SK-N-SH (cell line): Measurements from ENCODE around the gene MAPK4. TPM values are rescaled to one million over a fixed set of nuclear protein-coding genes. Genes with fewer than 3 reads are reported as not detected.

Experiments used
- CTCF ChIA-PET: fragments of 300-600, 350-600 bp; formaldehyde crosslinking; extraction: SDS; loops from one replicate; lab custom pipeline; 2021; lab: Yijun Ruan, JAX
- POLR2A ChIA-PET: fragments of 350-600 bp; sonication (Branson Sonifier 250); formaldehyde crosslinking; extraction: SDS; loops from one replicate; lab custom pipeline; 2020; ENCODE audit warnings: antibody characterized with exemption, inconsistent platforms; lab: Yijun Ruan, JAX
- DNase-seq: peaks from one replicate; pipeline ENCODE4 v3.0.0; 2012
- H2AFZ ChIP-seq: fragments of 200-600 bp; sonication (generic); 2 replicates; pipeline ENCODE4 v1.8.1; 2016; ENCODE audit warnings: antibody characterized with exemption, mild to moderate bottlenecking, low read depth
- H3F3A ChIP-seq: fragments of 200-600 bp; sonication (generic); replicated peaks from 2 replicates; pipeline ENCODE3; 2016; ENCODE audit warnings: antibody characterized with exemption, mild to moderate bottlenecking; ENCODE audit not compliant: insufficient read depth
- H3K27ac ChIP-seq, 2 experiments: fragments of 200-500 bp in 1 of 2; fragments of 200-600 bp in 1 of 2; sonication (Bioruptor generic) in 1 of 2; sonication (generic), shearing (Covaris generic) in 1 of 2; 2 replicates each; pipeline versions ENCODE4 v1.5.1 to v1.6.1; 2014 to 2016; ENCODE audit warnings: low read depth in 2 of 2, inconsistent platforms in 1 of 2, low read length in 1 of 2, mild to moderate bottlenecking in 1 of 2, mixed read lengths in 1 of 2
- H3K27me3 ChIP-seq: fragments of 200-600 bp; sonication (generic), shearing (Covaris generic); 2 replicates; pipeline ENCODE4 v1.6.1; 2016; ENCODE audit warnings: mixed run types; ENCODE audit not compliant: insufficient read depth
- H3K36me3 ChIP-seq, 2 experiments: fragments of 200-500 bp in 1 of 2; fragments of 200-600 bp in 1 of 2; sonication (Bioruptor generic) in 1 of 2; sonication (generic) in 1 of 2; replicated peaks in 1 of 2; 2 replicates each; pipeline versions ENCODE3 to v1.5.1; 2014 to 2016; ENCODE audit warnings: low read length in 1 of 2, mild to moderate bottlenecking in 1 of 2; ENCODE audit not compliant: insufficient read depth in 2 of 2, control insufficient read depth in 1 of 2
- H3K4me1 ChIP-seq, 2 experiments: fragments of 200-500 bp in 1 of 2; fragments of 200-600 bp in 1 of 2; sonication (Bioruptor generic) in 1 of 2; sonication (generic), shearing (Covaris generic) in 1 of 2; 2 replicates each; pipeline versions ENCODE4 v1.5.1 to v1.6.1; 2014 to 2016; ENCODE audit warnings: low read depth in 1 of 2, low read length in 1 of 2, mixed run types in 1 of 2; ENCODE audit not compliant: insufficient read depth in 2 of 2, control insufficient read depth in 1 of 2
- H3K4me2 ChIP-seq: fragments of 200-600 bp; sonication (generic), shearing (Covaris generic); 2 replicates; pipeline ENCODE4 v1.6.1; 2017; ENCODE audit warnings: mixed run types
- H3K4me3 ChIP-seq, 2 experiments: fragments of 200-500 bp in 1 of 2; fragments of 200-600 bp in 1 of 2; sonication (Bioruptor generic) in 1 of 2; sonication (generic), shearing (Covaris generic) in 1 of 2; 2 replicates each; pipeline versions ENCODE4 v1.5.1 to v1.8.1; 2014 to 2016; ENCODE audit warnings: low read depth in 2 of 2, inconsistent platforms in 1 of 2, low read length in 1 of 2, mild to moderate bottlenecking in 1 of 2, mixed read lengths in 1 of 2, moderate library complexity in 1 of 2
- H3K79me2 ChIP-seq: fragments of 200-600 bp; sonication (generic); 2 replicates; pipeline ENCODE4 v1.8.1; 2017; ENCODE audit warnings: mild to moderate bottlenecking; ENCODE audit not compliant: insufficient read depth
- H3K9ac ChIP-seq: fragments of 200-600 bp; sonication (generic); 2 replicates; pipeline ENCODE4 v1.6.1; 2017; ENCODE audit warnings: mixed run types
- H3K9me2 ChIP-seq: fragments of 200-600 bp; sonication (generic); 2 replicates; pipeline ENCODE4 v1.6.1; 2017; ENCODE audit warnings: mixed run types
- H3K9me3 ChIP-seq: fragments of 200-600 bp; sonication (generic); 2 replicates; pipeline ENCODE4 v1.6.1; 2017; ENCODE audit warnings: mixed run types, mild to moderate bottlenecking, moderate library complexity
- H4K20me1 ChIP-seq: fragments of 200-600 bp; sonication (generic); 2 replicates; pipeline ENCODE4 v1.6.1; 2017; ENCODE audit warnings: mild to moderate bottlenecking, mixed run types; ENCODE audit not compliant: insufficient read depth
- ELF1 ChIP-seq: IDR thresholded peaks from 2 replicates; pipeline ENCODE4 v1.4.0; 2012
- EP300 ChIP-seq, 2 experiments: IDR thresholded peaks; 2 replicates each; pipeline versions ENCODE4 v1.4.0 to v1.6.1; 2012; ENCODE audit warnings: borderline replicate concordance in 1 of 2, low read depth in 1 of 2, low read length in 1 of 2
- EZH2phosphoT487 ChIP-seq: fragments of 200-600 bp; sonication (generic); IDR thresholded peaks from 2 replicates; pipeline ENCODE4 v1.6.1; 2017; ENCODE audit warnings: low read depth, mixed run types, mild to moderate bottlenecking, antibody characterized with exemption, moderate library complexity, borderline replicate concordance
- FOSL2 ChIP-seq: IDR thresholded peaks from 2 replicates; pipeline ENCODE4 v1.4.0; 2012; ENCODE audit warnings: low read depth, mild to moderate bottlenecking, moderate library complexity, borderline replicate concordance
- FOXJ3 ChIP-seq: sonication (generic); formaldehyde crosslinking; IDR thresholded peaks from 2 replicates; pipeline ENCODE4 v1.5.1; 2020; ENCODE audit warnings: mild to moderate bottlenecking, missing genetic modification reagents
- FOXM1 ChIP-seq: IDR thresholded peaks from 2 replicates; pipeline ENCODE4 v1.4.0; 2012; ENCODE audit warnings: low read depth, mild to moderate bottlenecking
- MEF2A ChIP-seq: IDR thresholded peaks from 2 replicates; pipeline ENCODE4 v1.4.0; 2012; ENCODE audit warnings: low read depth, borderline replicate concordance
- MXI1 ChIP-seq: IDR thresholded peaks from 2 replicates; pipeline ENCODE4 v1.6.1; 2012; ENCODE audit warnings: mild to moderate bottlenecking, low read depth, low read length, improper control_type of control experiment
- NFIC ChIP-seq: IDR thresholded peaks from 2 replicates; pipeline ENCODE4 v1.4.0; 2012; ENCODE audit warnings: borderline replicate concordance
- PBX3 ChIP-seq: IDR thresholded peaks from 2 replicates; pipeline ENCODE4; 2012
- POLR2AphosphoS5 ChIP-seq: IDR thresholded peaks from 2 replicates; pipeline ENCODE4 v1.6.1; 2012; ENCODE audit warnings: low read depth, low read length
- RCOR1 ChIP-seq: fragments of 150-350 bp; IDR thresholded peaks from 2 replicates; pipeline ENCODE4 v1.6.1; 2017; ENCODE audit warnings: antibody characterized with exemption, low read length
- REST ChIP-seq: IDR thresholded peaks from 2 replicates; pipeline ENCODE4 v1.6.1; 2012; ENCODE audit warnings: mild to moderate bottlenecking, low read depth, low read length, moderate library complexity
- RFX5 ChIP-seq: IDR thresholded peaks from 2 replicates; pipeline ENCODE4 v1.6.1; 2012; ENCODE audit warnings: mild to moderate bottlenecking, improper control_type of control experiment, low read length
- SMC3 ChIP-seq: IDR thresholded peaks from 2 replicates; pipeline ENCODE4 v1.6.1; 2012; ENCODE audit warnings: low read depth, low read length, improper control_type of control experiment
- TEAD4 ChIP-seq: IDR thresholded peaks from 2 replicates; pipeline ENCODE4 v1.4.0; 2012; ENCODE audit warnings: mild to moderate bottlenecking, borderline replicate concordance; ENCODE audit not compliant: insufficient read depth
- USF1 ChIP-seq: IDR thresholded peaks from 2 replicates; pipeline ENCODE4 v1.4.0; 2012; ENCODE audit warnings: low read depth, borderline replicate concordance
- YY1 ChIP-seq: IDR thresholded peaks from 2 replicates; pipeline ENCODE4 v1.4.0; 2012; ENCODE audit warnings: low read depth, mild to moderate bottlenecking
- ZBTB33 ChIP-seq: IDR thresholded peaks from 2 replicates; pipeline ENCODE4 v1.4.0; 2012; ENCODE audit warnings: low read depth, borderline replicate concordance
- WGBS: methylation state at CpG from one replicate; pipeline ENCODE4 v1.1.6; 2017; ENCODE audit warnings: low lambda C conversion rate; 5-methylcytosine and 5-hydroxymethylcytosine counted together
- polyA plus RNA-seq, 3 experiments: library from polyadenylated mRNA; depleted of rRNA; stranded (reverse); fragments of >200 nt; gene quantifications; 2 replicates each; pipeline ENCODE4 v1.2.3, GENCODE V29; 2012

MAPK4 gene
- polyA plus RNA-seq, 1 of the 3 experiments (the other 2 are of a cell fraction), result 0.02 TPM

- Histone ChIP-seq H2AFZ (no peak overlapping the region), H3F3A (no peaks in the 10 kb centered on the region), H3K9me3 (no peaks in the 10 kb centered on the region), H3K9ac (no peak overlapping the region), H3K79me2 (no peaks in the 10 kb centered on the region), H3K27me3 (no peaks in the 10 kb centered on the region), H4K20me1 (no peaks in the 10 kb centered on the region), H3K4me3 (no peak overlapping the region), H3K9me2 (no peaks in the 10 kb centered on the region), H3K4me1 (peaks cover 0 to 28% of the 10 kb centered on the region in 2 experiments; a peak in 1 of 4 replicates), H3K36me3 (no peaks in the 10 kb centered on the region), H3K27ac (no peak overlapping the region), H3K4me2 (no peak overlapping the region)
- WGBS, result 34% methylated on average over 10 of the region's 10 CpGs
- CTCF ChIA-PET, result no interaction called here
- POLR2A ChIA-PET, result no interaction called here
- DNase-seq, result no peak
- TF ChIP-seq MEF2A (no peak), PBX3 (no peak), ELF1 (no peak), EP300 (IDR thresholded peaks at IDR 0.05; ENCODE audit: borderline replicate concordance in 1 of 2, low read depth in 1 of 2, low read length in 1 of 2) (no peak), POLR2AphosphoS5 (no peak), EZH2phosphoT487 (no peak), REST (no peak), NFIC (no peak), RCOR1 (no peak), ZBTB33 (no peak), YY1 (no peak), SMC3 (no peak), FOXJ3 (no peak), USF1 (no peak), FOXM1 (no peak), FOSL2 (no peak), RFX5 (no peak), MXI1 (no peak), TEAD4 (no peak)
These were observed 167.2 kb downstream of the MAPK4 start for GRCh38 chr18:50726960-50727589.
